ENCODE data around the gene CDCP2.
"Not testable (repeated sequence)": the region's sequence is repeated elsewhere in the genome, so short reads cannot be mapped to it uniquely, and the experiment has no call there.

Gene CDCP2

GRCh38 chr1:54167422-54168139 lies 14.8 kb upstream of the CDCP2 start:
- no peak overlapping the region for H2AFZ ChIP-seq (ENCODE audit: low read length, unreplicated experiment)
- no peaks in the 10 kb centered on the region for H3K36me3 ChIP-seq (ENCODE audit: insufficient read depth, low read length)
- peaks cover 10% of the 10 kb centered on the region for H3K4me1 ChIP-seq (ENCODE audit: control insufficient read depth, insufficient read depth, low read length, unreplicated experiment)
- no peak overlapping the region for H3K4me3 ChIP-seq (ENCODE audit: low read depth, low read length)
- H3K27me3 ChIP-seq (ENCODE audit: insufficient read depth, low read length) = no peaks in the 10 kb centered on the region
- H3K27ac ChIP-seq (ENCODE audit: low read depth, low read length) = no peak overlapping the region
- no peaks in the 10 kb centered on the region for H3K79me2 ChIP-seq (ENCODE audit: control insufficient read depth, insufficient read depth, low read length, unreplicated experiment)

GRCh38 chr1:54166357-54166756 lies 13.6 kb upstream of the CDCP2 start:
- H3K36me3 ChIP-seq (ENCODE audit: insufficient read depth, low read length); H3K79me2 ChIP-seq (ENCODE audit: control insufficient read depth, insufficient read depth, low read length, unreplicated experiment); H3K4me1 ChIP-seq (ENCODE audit: control insufficient read depth, insufficient read depth, low read length, unreplicated experiment); H3K27me3 ChIP-seq (ENCODE audit: insufficient read depth, low read length); H2AFZ ChIP-seq (ENCODE audit: low read length, unreplicated experiment); H3K27ac ChIP-seq (ENCODE audit: low read depth, low read length); H3K4me3 ChIP-seq (ENCODE audit: low read depth, low read length): not testable (repeated sequence)

- no peak overlapping the region for H2AFZ ChIP-seq (ENCODE audit: low read length, unreplicated experiment)
- no peaks in the 10 kb centered on the region for H3K36me3 ChIP-seq (ENCODE audit: insufficient read depth, low read length)
- H3K27ac ChIP-seq (ENCODE audit: low read depth, low read length) = no peak overlapping the region
- H3K4me3 ChIP-seq (ENCODE audit: low read depth, low read length) = no peak overlapping the region
- no peaks in the 10 kb centered on the region for H3K79me2 ChIP-seq (ENCODE audit: control insufficient read depth, insufficient read depth, low read length, unreplicated experiment)
- H3K4me1 ChIP-seq (ENCODE audit: control insufficient read depth, insufficient read depth, low read length, unreplicated experiment) = peaks cover 10% of the 10 kb centered on the region
- no peaks in the 10 kb centered on the region for H3K27me3 ChIP-seq (ENCODE audit: insufficient read depth, low read length)
These were observed 12.3 kb upstream of the CDCP2 start for GRCh38 chr1:54165146-54165545.

GRCh38 chr1:54163573-54163972 lies 10.8 kb upstream of the CDCP2 start:
- Histone ChIP-seq H3K79me2 (ENCODE audit: control insufficient read depth, insufficient read depth, low read length, unreplicated experiment) (no peaks in the 10 kb centered on the region), H3K4me3 (ENCODE audit: low read depth, low read length) (no peak overlapping the region), H3K27me3 (ENCODE audit: insufficient read depth, low read length) (no peaks in the 10 kb centered on the region), H3K4me1 (ENCODE audit: control insufficient read depth, insufficient read depth, low read length, unreplicated experiment) (peaks cover 10% of the 10 kb centered on the region), H3K36me3 (ENCODE audit: insufficient read depth, low read length) (no peaks in the 10 kb centered on the region), H2AFZ (ENCODE audit: low read length, unreplicated experiment) (no peak overlapping the region), H3K27ac (ENCODE audit: low read depth, low read length) (no peak overlapping the region)

- Histone ChIP-seq H3K4me3 (ENCODE audit: low read depth, low read length) (no peak overlapping the region), H2AFZ (ENCODE audit: low read length, unreplicated experiment) (no peak overlapping the region)
These were observed 10.3 kb upstream of the CDCP2 start for GRCh38 chr1:54163051-54163450.

GRCh38 chr1:54161495-54162168 lies 8.8 kb upstream of the CDCP2 start:
- H3K27me3 ChIP-seq (ENCODE audit: insufficient read depth, low read length) = no peaks in the 10 kb centered on the region
- no peaks in the 10 kb centered on the region for H3K36me3 ChIP-seq (ENCODE audit: insufficient read depth, low read length)
- H2AFZ ChIP-seq (ENCODE audit: low read length, unreplicated experiment) = no peak overlapping the region
- peaks cover 11% of the 10 kb centered on the region for H3K4me1 ChIP-seq (ENCODE audit: control insufficient read depth, insufficient read depth, low read length, unreplicated experiment)
- no peak overlapping the region for H3K27ac ChIP-seq (ENCODE audit: low read depth, low read length)
- H3K79me2 ChIP-seq (ENCODE audit: control insufficient read depth, insufficient read depth, low read length, unreplicated experiment) = no peaks in the 10 kb centered on the region
- H3K4me3 ChIP-seq (ENCODE audit: low read depth, low read length) = no peak overlapping the region

More at GRCh38 chr1:54163051-54163450, 10.3 kb upstream of the CDCP2 start:
- peaks cover 14% of the 10 kb centered on the region for H3K4me1 ChIP-seq (ENCODE audit: control insufficient read depth, insufficient read depth, low read length, unreplicated experiment)
- no peaks in the 10 kb centered on the region for H3K36me3 ChIP-seq (ENCODE audit: insufficient read depth, low read length)
- H3K27me3 ChIP-seq (ENCODE audit: insufficient read depth, low read length) = no peaks in the 10 kb centered on the region
- H3K79me2 ChIP-seq (ENCODE audit: control insufficient read depth, insufficient read depth, low read length, unreplicated experiment) = no peaks in the 10 kb centered on the region
- H3K27ac ChIP-seq (ENCODE audit: low read depth, low read length) = no peak overlapping the region

GRCh38 chr1:54160351-54160750 lies 7.6 kb upstream of the CDCP2 start:
- Histone ChIP-seq H3K4me3 (ENCODE audit: low read depth, low read length) (no peak overlapping the region), H3K27me3 (ENCODE audit: insufficient read depth, low read length) (no peaks in the 10 kb centered on the region), H3K36me3 (ENCODE audit: insufficient read depth, low read length) (no peaks in the 10 kb centered on the region), H3K79me2 (ENCODE audit: control insufficient read depth, insufficient read depth, low read length, unreplicated experiment) (no peaks in the 10 kb centered on the region), H3K27ac (ENCODE audit: low read depth, low read length) (no peak overlapping the region), H2AFZ (ENCODE audit: low read length, unreplicated experiment) (no peak overlapping the region), H3K4me1 (ENCODE audit: control insufficient read depth, insufficient read depth, low read length, unreplicated experiment) (peaks cover 11% of the 10 kb centered on the region)

- H3K4me3 ChIP-seq (ENCODE audit: low read depth, low read length) = no peak overlapping the region
- no peaks in the 10 kb centered on the region for H3K27me3 ChIP-seq (ENCODE audit: insufficient read depth, low read length)
- peaks cover 11% of the 10 kb centered on the region for H3K4me1 ChIP-seq (ENCODE audit: control insufficient read depth, insufficient read depth, low read length, unreplicated experiment)
- no peak overlapping the region for H2AFZ ChIP-seq (ENCODE audit: low read length, unreplicated experiment)
- H3K36me3 ChIP-seq (ENCODE audit: insufficient read depth, low read length) = no peaks in the 10 kb centered on the region
- no peak overlapping the region for H3K27ac ChIP-seq (ENCODE audit: low read depth, low read length)
- no peaks in the 10 kb centered on the region for H3K79me2 ChIP-seq (ENCODE audit: control insufficient read depth, insufficient read depth, low read length, unreplicated experiment)
These were observed 7.0 kb upstream of the CDCP2 start for GRCh38 chr1:54159733-54160316.

- Histone ChIP-seq H3K27ac (ENCODE audit: low read depth, low read length) (no peak overlapping the region), H3K27me3 (ENCODE audit: insufficient read depth, low read length) (no peaks in the 10 kb centered on the region), H2AFZ (ENCODE audit: low read length, unreplicated experiment) (no peak overlapping the region), H3K79me2 (ENCODE audit: control insufficient read depth, insufficient read depth, low read length, unreplicated experiment) (no peaks in the 10 kb centered on the region), H3K36me3 (ENCODE audit: insufficient read depth, low read length) (no peaks in the 10 kb centered on the region), H3K4me1 (ENCODE audit: control insufficient read depth, insufficient read depth, low read length, unreplicated experiment) (peaks cover 21% of the 10 kb centered on the region), H3K4me3 (ENCODE audit: low read depth, low read length) (no peak overlapping the region)
These were observed 5.3 kb upstream of the CDCP2 start for GRCh38 chr1:54158071-54158470.

- H3K4me3 ChIP-seq (ENCODE audit: low read depth, low read length) = no peak overlapping the region
- H2AFZ ChIP-seq (ENCODE audit: low read length, unreplicated experiment) = no peak overlapping the region
- no peaks in the 10 kb centered on the region for H3K36me3 ChIP-seq (ENCODE audit: insufficient read depth, low read length)
- no peaks in the 10 kb centered on the region for H3K27me3 ChIP-seq (ENCODE audit: insufficient read depth, low read length)
- no peak overlapping the region for H3K27ac ChIP-seq (ENCODE audit: low read depth, low read length)
- no peaks in the 10 kb centered on the region for H3K79me2 ChIP-seq (ENCODE audit: control insufficient read depth, insufficient read depth, low read length, unreplicated experiment)
- peaks cover 21% of the 10 kb centered on the region for H3K4me1 ChIP-seq (ENCODE audit: control insufficient read depth, insufficient read depth, low read length, unreplicated experiment)
These were observed 4.6 kb upstream of the CDCP2 start for GRCh38 chr1:54157401-54157800.

- no peaks in the 10 kb centered on the region for H3K27me3 ChIP-seq (ENCODE audit: insufficient read depth, low read length)
- no peaks in the 10 kb centered on the region for H3K79me2 ChIP-seq (ENCODE audit: control insufficient read depth, insufficient read depth, low read length, unreplicated experiment)
- H3K4me3 ChIP-seq (ENCODE audit: low read depth, low read length) = no peak overlapping the region
- peaks cover 21% of the 10 kb centered on the region for H3K4me1 ChIP-seq (ENCODE audit: control insufficient read depth, insufficient read depth, low read length, unreplicated experiment)
- no peaks in the 10 kb centered on the region for H3K36me3 ChIP-seq (ENCODE audit: insufficient read depth, low read length)
- no peak overlapping the region for H2AFZ ChIP-seq (ENCODE audit: low read length, unreplicated experiment)
- no peak overlapping the region for H3K27ac ChIP-seq (ENCODE audit: low read depth, low read length)
These were observed 4.2 kb upstream of the CDCP2 start for GRCh38 chr1:54156986-54157385.
